AG08396 (cell line): Measurements from ENCODE around the gene RNF212B.
A peak's percentile ranks its signal among the peaks of the same experiment; 100 is the strongest.
"Not testable (repeated sequence)": the region's sequence is repeated elsewhere in the genome, so short reads cannot be mapped to it uniquely, and the experiment has no call there.

Experiments
- DNase-seq: peaks from one replicate; pipeline ENCODE4 v3.0.0; 2012; ENCODE audit warnings: low spot score, mixed read lengths

RNF212B gene

GRCh38 chr14:23243066-23243465 lies 5.3 kb downstream of the RNF212B start:
- no peak for DNase-seq

- no peak for DNase-seq
These were observed 7.5 kb downstream of the RNF212B start for GRCh38 chr14:23245282-23245681.

DNA sequence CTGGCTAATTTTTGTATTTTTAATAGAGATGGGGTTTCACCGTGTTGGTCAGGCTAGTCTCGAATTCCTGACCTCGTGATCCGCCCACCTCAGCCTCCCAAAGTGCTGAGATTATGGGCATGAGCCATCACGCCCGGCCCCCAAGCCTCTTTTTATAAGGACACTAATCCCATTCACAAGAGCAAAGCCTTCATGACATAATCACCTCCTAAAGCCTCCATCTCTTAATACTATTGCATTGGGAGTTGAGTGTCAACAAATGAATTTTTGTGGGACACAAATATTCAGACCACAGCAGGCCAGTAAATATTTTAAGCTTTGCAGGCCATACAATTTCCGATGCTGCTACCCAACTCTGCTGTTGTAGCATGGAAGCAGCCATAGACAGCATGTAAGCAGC lies 10.9 kb downstream of the RNF212B start:
- DNase-seq = no peak

GRCh38 chr14:23249824-23250223 lies 12.1 kb downstream of the RNF212B start:
- DNase-seq = no peak

DNA sequence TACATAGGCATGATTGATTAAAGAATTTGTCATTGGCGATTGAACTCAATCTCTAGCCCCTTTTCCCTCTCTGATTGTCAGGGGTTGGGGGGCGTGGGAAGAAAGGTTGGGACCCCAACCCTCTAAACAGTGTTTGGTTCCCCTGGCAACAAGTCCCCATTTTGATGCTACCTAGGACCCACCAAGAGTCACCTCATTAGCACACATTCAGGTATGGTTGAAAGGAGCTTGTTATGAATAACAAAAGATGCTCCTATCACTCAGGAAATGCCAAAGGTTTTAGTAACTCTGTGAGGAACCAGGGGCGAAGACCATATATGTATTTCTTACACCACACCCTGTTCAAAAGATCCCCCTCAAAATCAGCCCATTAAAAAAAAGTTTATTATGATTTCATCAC lies 14.3 kb downstream of the RNF212B start:
- no peak for DNase-seq

DNA sequence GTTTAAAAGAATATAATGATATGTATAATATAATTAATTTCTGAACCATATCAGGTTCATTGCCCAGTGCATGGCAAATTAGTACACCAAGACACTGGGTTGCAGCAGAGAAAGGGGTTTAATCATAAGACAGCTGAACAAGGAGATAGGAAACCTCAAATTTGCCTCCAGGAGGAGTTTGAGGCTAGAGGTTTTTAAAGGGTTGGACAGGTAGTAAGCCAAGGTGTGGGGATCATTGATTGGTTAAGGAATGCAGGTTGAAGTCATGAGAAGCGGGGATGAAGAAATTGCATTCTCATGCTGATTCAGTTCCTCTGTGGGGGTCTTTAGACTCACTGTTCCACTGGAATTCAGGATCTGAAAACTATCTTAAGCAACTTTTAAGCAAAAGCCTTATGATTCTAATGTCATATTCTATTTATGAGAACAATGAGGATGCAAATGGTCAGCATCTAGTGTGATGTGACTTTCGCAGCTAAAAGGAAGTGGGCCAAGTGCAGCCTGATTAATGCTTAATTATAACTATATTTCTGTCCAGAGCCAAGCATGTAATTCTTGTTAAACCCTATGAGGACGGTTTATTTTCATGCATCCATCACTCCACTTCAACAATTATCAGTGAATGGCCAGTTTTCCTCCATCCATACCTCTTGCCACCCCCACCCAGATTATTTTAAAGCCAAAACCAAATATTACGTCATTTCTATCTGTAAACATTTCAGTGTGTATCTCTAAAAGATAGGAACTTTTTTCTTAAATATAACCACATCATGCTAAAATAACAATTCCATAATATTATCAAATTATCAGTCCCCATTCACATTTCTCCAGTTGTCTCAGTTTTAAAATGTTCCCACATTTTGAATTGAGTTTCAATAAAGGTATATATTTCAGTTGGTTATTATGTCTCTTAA lies 14.9 kb downstream of the RNF212B start:
- DNase-seq = no peak

DNA sequence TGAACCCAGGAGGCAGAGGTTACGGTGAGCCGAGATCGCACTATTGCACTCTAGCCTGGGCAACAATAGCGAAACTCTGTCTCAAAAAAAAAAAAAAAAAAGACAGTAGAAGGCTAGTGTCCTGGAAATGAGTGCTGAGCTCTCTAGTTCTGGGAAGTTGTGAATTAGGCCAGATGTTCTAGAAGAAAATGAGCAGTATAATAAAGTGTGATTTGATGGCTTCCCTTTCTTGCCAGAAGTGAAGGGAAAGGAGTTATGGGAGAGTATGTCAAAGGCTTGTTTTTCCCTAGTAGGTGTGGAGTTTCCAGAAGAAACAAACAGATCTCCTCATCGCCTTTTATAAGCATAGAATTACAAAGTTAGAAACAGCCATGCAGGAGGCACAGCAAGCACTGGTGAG lies 20.5 kb downstream of the RNF212B start:
- DNase-seq = no peak

GRCh38 chr14:23259426-23259825 lies 21.7 kb downstream of the RNF212B start:
- DNase-seq = no peak

DNA sequence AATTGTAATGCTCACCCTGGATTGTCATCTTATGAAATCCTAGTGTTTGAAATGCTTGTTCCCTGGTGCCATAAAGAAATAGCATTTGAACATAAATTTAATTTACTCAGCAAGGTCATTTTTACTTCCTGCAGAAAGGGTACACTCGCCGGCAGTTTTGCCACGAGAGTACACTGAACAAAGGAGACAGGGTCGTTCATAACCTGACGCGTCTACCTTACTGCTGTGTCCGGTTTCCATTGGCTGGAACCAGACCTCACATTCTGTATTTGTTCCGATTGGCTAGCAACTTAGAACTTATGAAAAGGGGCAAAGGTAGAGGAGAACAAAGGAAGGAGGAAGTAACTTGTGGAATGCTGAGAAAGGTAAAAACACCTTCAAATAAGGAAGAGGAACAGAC lies 23.1 kb downstream of the RNF212B start:
- not testable (repeated sequence) for DNase-seq

DNA sequence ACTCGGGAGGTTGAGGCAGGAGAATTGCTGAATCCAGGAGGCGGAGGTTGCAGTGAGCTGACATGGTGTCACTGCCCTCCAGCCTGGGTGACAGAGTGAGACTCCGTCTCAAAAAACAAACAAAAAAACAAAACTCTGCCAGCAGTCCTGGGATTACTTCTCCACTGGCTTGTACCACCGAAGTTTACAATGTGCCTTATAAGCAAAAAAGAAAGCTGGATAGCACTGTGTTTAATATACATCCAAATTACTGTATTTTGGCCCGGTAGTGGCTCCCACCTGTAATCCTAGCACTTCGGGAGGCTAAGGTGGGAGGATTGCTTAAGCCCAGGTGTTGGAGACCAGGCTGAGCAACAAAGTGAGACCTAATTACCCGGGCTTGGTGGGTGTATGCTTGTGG lies 31.5 kb downstream of the RNF212B start:
- no peak for DNase-seq

DNA sequence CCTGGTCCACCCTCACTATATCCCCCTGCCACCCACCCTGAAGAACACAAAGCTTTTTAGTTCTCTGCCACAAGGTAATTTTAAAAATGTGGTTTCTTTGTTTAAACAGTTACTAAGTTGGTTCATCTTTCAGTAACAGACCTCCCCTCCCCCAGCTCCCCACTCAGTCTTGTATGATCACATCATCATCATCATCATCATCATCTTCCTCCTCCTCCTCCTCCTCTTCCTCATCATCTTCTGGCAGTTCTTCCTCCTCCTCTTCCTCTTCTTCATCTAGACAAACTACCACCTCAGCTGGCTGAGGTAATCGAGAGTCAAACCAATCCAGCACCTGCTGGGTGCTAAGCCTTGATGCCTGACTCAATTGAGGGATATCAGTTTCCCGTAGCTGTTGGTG lies 37.7 kb downstream of the RNF212B start:
- no peak for DNase-seq

GRCh38 chr14:23277189-23277588 lies 39.5 kb downstream of the RNF212B start:
- no peak for DNase-seq

- not testable (repeated sequence) for DNase-seq
These were observed 40.2 kb downstream of the RNF212B start for GRCh38 chr14:23277928-23278327.

DNA sequence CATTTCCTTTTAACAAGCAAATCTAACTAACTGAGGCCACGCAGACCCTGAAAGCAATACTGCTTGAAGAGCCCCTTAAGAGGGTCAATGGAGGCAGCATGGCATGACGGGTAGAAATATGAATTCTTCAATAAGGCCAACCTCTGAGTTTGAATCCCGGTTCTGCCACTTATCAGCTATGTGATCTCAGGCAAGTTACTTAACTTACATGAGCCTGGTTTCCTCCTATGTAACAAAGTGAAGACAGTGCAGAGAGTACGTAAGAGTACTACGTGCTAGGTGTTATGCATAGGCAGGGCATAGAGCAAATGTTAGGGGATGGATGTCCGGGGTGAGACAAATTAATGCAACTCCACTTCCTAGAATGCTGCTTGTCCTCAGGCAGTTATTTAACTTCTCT lies 43.5 kb downstream of the RNF212B start:
- DNase-seq = no peak

DNA sequence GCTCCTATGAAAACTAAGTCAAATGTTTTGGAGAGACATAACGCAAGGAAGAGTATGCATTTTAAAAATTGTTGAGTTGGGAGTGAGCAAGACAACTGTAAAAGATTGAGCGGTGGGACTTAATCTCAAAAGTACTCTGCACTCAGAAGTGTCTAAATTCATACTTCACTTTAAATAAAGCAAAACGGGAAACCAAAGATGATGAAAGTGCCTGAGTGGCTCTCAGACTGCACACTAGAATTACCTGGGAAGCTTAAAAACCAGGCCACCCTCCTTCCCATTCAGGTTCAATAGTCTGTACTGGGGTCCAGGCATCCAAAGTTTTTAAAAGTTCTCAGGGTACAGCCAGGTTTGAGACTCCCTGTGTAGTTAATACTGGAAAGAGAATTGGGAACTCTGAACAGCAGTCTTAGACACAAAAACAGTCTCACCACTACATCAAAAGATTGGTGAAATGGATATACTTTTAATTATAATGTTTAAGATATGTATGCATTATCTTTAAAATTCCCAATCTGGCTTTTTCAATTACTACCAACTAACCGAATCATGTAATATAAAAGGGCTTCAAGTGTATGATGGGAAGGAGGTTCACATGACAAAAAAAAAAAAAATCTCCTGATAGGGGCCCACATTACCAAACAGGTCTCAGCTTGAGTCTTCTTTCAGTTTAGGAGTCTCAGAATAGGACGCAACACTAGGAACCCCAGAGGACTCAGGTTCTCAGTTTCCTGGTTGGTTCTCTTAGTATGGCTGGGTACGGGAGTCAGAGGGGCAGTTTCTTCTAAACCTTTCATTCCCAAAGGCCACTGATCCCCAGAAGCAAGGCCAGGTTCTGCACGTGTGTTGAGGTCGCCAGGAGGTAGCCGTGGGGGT lies 47.2 kb downstream of the RNF212B start:
- DNase-seq = peak; percentile 35

- no peak for DNase-seq
These were observed 47.8 kb downstream of the RNF212B start for GRCh38 chr14:23285530-23286019.

GRCh38 chr14:23286020-23286901 lies 48.5 kb downstream of the RNF212B start, which contains the start of gene HOMEZ:
Gene HOMEZ (minus strand): TSS chr14:23286132. CDS start chr14:23285952, 180 bp downstream.
- DNase-seq = peak; percentile 98

GRCh38 chr14:23286902-23287479 lies 49.3 kb downstream of the RNF212B start:
- no peak for DNase-seq

DNA sequence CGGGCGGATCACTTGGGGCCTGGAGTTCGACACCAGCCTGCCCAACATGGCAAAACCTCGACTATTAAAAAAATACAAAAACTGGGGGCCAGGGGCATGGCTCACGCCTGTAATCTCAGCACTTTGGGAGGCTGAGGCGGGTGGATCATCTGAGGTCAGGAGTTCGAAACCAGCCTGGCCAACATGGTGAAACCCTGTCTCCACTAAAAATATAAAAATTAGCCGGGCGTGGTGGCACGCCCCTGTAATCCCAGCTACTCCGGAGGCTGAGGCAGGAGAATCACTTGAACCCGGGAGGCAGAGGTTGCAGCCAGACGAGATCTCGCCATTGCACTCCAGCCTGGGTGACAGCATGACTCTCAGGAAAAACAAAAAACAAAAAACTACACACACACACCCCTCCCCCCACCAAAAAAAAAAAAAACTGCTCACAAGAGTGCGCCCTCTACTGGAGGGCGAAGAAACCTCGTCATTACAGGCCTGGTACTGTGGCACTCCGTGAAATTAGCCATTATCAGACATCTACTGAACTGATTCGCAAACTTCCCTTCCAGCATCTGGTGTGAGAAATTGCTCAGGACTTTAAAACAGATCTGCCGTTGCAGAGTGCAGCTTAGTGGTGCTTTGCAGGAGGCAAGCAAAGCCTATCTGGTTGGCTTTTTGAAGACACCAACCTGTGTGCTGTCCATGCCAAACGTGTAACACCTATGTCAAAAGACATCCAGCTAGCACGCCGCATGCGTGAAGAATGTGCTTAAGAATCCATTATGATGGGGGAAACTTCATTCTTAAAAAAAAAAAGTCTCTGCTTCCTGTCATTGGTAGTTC lies 57.2 kb downstream of the RNF212B start:
- peak; percentile 23 for DNase-seq

GRCh38 chr14:23296012-23296777 lies 58.5 kb downstream of the RNF212B start:
- DNase-seq = no peak
